GM21786 (cell line): ENCODE data around the gene AKAP17A.
A peak's percentile ranks its signal among the peaks of the same experiment; 100 is the strongest.
"Not testable (repeated sequence)": the region's sequence is repeated elsewhere in the genome, so short reads cannot be mapped to it uniquely, and the experiment has no call there.

Experiments
- ATAC-seq: cut with Tn5 transposase; IDR thresholded peaks from one replicate; pipeline ENCODE4 v1.9.1; 2021; ENCODE audit not compliant: unreplicated experiment

The AKAP17A gene

GRCh38 chrX:1601768-1602085, 10.3 kb downstream of the AKAP17A start:
- no peak for ATAC-seq

DNA sequence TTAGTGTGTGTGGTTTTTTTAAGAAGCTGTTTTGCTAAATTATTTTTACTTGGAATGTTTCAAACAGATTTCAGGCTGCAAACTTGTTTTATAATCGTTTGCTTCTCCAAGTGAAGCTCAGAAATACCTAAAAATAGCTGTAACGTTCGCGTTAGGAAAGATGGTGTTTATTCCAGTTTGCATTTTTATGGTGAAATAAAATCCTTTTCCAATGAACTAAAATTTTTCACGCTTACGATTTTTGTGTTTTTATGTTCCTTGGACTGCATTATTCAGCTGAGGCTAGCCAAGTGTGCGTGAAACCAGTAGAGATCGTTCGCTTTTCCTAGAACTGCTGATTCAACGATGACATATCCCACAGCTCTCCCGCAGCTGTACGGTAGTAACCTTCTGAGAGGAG, 10.9 kb downstream of the AKAP17A start:
- ATAC-seq, result no peak

GRCh38 chrX:1606496-1606895, 15.1 kb downstream of the AKAP17A start:
- ATAC-seq, result no peak

DNA sequence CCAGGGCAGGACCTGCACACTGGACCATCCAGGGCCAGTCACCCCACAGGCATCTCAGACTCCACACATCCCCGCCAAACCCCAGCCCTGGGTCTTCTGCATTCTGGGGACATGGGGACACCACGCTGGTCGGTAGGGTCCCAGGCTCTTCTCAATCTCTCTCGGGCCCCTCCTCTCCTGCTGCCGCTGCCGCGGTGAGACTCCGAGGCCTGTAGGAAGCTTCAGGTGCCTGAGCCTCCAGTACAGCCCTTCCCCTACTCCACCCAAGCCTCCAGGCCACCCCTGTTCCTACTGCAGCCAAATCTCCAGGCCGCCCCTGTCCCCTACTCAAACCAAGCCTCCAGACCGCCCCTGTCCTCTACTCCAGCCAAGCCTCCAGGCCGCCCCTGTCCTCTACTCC, 17.9 kb downstream of the AKAP17A start:
- no peak for ATAC-seq

DNA sequence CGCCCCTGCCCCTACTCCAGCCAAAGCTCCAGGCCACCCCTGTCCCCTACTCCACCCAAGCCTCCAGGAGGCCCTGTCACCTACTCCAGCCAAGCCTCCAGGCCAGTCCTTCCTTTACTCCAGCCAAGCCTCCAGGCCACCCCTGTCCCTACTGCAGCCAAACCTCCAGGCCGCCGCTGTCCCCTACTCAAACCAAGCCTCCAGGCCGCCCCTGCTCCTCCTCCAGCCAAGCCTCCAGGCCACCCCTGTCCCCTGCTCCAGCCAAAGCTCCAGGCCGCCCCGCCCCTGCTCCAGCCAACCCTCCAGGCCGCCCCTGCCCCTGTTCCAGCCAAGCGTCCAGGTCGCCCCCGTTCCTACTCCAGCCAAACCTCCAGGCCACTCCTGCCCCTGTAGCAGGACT, 18.4 kb downstream of the AKAP17A start:
- no peak for ATAC-seq

- ATAC-seq, result peak; percentile 53
These were observed 18.8 kb downstream of the AKAP17A start for GRCh38 chrX:1610166-1610565.

- no peak for ATAC-seq
These were observed 19.3 kb downstream of the AKAP17A start for GRCh38 chrX:1610736-1611135.

DNA sequence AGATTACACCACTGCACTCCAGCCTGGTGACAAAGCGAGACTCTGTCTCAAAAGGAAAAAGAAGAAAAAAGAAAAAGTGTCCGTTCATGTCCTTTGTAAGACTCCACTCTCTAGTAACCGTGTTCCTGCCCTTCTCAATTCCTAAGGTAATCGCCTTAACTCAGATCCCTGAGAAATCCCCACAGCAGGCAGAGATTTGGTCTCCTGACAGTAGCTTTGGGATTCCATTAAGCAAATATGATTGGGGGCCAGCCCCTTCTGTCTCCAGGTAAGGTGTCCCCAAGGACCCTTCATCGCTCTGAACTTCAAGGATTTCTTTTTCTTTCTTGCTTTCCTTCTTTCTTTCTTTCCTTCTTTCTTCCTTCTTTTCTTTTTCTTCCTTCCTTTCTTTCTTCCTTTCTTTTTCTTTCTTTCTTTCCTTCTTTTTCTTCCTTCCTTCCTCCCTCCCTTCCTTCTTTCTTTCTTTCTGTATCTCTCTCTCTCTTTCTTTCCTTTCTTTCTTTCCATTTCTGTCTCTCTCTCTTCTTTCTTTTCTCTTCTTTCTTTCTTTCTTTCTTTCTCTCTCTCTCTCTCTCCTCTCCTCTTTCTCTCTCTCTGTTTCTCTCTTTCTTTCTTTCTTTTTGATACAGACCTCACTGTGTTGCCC, 21.4 kb downstream of the AKAP17A start:
- no peak for ATAC-seq

- ATAC-seq, result no peak
These were observed 23.5 kb downstream of the AKAP17A start, which contains the start of gene ASMT for GRCh38 chrX:1614927-1615326. TSS of gene ASMT (plus strand) at chrX:1615059. CDS start at chrX:1615200, 141 bp downstream.

- ATAC-seq, result no peak
These were observed 27.3 kb downstream of the AKAP17A start for GRCh38 chrX:1618689-1619088.

GRCh38 chrX:1623691-1624090, 32.3 kb downstream of the AKAP17A start:
- no peak for ATAC-seq

DNA sequence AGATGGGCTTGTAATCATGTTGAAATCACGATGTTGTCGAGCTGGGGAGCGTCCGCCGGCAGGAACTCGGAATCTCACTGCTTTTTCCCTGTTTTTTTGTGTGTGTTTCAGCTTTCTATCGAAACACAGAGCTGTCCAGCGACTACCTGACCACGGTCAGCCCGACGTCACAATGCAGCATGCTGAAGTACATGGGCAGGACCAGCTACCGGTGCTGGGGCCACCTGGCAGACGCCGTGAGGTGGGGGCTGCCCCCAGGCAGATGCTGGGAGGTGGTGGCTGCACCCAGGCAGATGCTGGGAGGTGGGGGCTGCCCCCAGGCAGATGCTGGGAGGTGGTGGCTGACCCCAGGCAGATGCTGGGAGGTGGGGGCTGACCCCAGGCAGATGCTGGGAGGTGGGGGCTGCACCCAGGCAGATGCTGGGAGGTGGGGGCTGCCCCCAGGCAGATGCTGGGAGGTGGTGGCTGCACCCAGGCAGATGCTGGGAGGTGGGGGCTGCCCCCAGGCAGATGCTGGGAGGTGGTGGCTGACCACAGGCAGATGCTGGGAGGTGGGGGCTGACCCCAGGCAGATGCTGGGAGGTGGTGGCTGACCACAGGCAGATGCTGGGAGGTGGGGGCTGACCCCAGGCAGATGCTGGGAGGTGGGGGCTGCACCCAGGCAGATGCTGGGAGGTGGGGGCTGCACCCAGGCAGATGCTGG, 32.9 kb downstream of the AKAP17A start:
- ATAC-seq, result not testable (repeated sequence)

- not testable (repeated sequence) for ATAC-seq
These were observed 33.4 kb downstream of the AKAP17A start for GRCh38 chrX:1624861-1625215.

DNA sequence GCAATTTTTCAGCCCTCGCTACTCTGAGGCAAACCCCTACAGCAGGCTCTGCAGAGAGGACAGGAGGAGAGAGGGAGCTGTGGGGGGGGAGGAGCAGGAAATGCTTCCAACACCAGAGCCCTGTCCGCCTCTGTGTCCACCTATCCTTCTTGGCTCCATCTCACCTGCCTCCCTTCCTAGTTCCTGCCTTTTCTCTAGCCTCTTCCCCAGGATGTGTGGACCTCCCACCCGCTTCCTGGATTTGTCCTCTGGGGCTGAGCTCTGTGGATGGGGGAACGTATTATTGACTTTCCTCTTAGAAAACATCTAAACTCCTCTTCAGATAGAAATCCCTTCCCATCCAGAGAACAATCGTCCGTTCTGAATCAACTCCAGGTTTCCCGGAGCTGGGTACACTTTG, 37.8 kb downstream of the AKAP17A start:
- no peak for ATAC-seq

DNA sequence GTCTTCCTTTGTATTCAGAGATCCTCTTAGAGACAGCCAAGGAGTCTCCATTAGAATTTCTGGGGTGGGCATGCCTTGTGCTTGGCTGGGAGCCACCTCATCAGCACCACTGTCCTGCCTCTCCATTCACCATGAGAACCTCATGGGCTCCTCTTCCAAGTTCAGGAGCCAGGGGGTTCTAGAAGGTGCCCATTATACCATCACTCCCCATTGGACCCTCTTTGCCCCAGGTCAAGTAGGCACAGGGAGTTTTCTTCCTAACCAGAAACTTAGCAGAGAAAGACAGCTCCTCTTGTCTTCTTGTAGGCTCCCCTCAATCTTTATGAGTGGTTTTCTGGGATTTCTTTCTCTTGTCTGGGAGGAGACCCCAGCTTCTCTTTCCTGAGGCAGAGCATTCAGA, 54.6 kb downstream of the AKAP17A start:
- ATAC-seq, result no peak

- no peak for ATAC-seq
These were observed 58.2 kb downstream of the AKAP17A start for GRCh38 chrX:1649621-1650020.
